Erythroblast (primary cell): ENCODE results near the gene AFMID.

Experiments
- DNase-seq, 2 experiments: peaks; one replicate each; lab custom pipeline; 2025; lab: John Stamatoyannopoulos, UW
- GATA1 ChIP-seq: IDR thresholded peaks from 2 replicates; pipeline ENCODE4 v1.6.1; 2011; ENCODE audit warnings: low read depth, mild to moderate bottlenecking, control low read depth, low read length, moderate library complexity
- POLR2A ChIP-seq: IDR thresholded peaks from 2 replicates; pipeline ENCODE4 v1.6.1; 2011; ENCODE audit warnings: mild to moderate bottlenecking, low read length

Gene AFMID

GRCh38 chr17:78239489-78239931, 52.3 kb downstream of the AFMID start:
- TF ChIP-seq GATA1 (no peak), POLR2A (no peak)
- no peak for DNase-seq

- TF ChIP-seq GATA1 (no peak), POLR2A (no peak)
- no peak for DNase-seq
Measured at GRCh38 chr17:78240012-78240655, 53.0 kb downstream of the AFMID start.

- no peak for DNase-seq
- TF ChIP-seq POLR2A (no peak), GATA1 (no peak)
Measured at GRCh38 chr17:78240839-78241238, 53.7 kb downstream of the AFMID start.

GRCh38 chr17:78241277-78242023, 54.3 kb downstream of the AFMID start:
- no peak for TF ChIP-seq POLR2A
- no peak for TF ChIP-seq GATA1
- peak; percentile 22 to 70 for DNase-seq

GRCh38 chr17:78242024-78242742, 55.0 kb downstream of the AFMID start:
- DNase-seq = no peak
- TF ChIP-seq GATA1 (no peak), POLR2A (no peak)

- no peak for DNase-seq
- no peak for TF ChIP-seq GATA1
- TF ChIP-seq POLR2A = no peak
Measured at GRCh38 chr17:78247304-78247703, 60.1 kb downstream of the AFMID start.

- TF ChIP-seq GATA1 = no peak
- TF ChIP-seq POLR2A = no peak
- DNase-seq = no peak
Measured at GRCh38 chr17:78248051-78248914, 61.1 kb downstream of the AFMID start.

GRCh38 chr17:78249074-78249817, 62.1 kb downstream of the AFMID start:
- TF ChIP-seq POLR2A (no peak), GATA1 (no peak)
- DNase-seq = no peak

- TF ChIP-seq GATA1 (no peak), POLR2A (no peak)
- DNase-seq = no peak
Measured at GRCh38 chr17:78249818-78250806, 63.0 kb downstream of the AFMID start.

GRCh38 chr17:78250891-78251772, 64.0 kb downstream of the AFMID start:
- TF ChIP-seq GATA1 (no peak), POLR2A (no peak)
- peak; percentile 88 to 93 for DNase-seq

GRCh38 chr17:78251773-78252103, 64.6 kb downstream of the AFMID start:
- DNase-seq = no peak
- no peak for TF ChIP-seq GATA1
